ENCODE data around the gene NAGPA. TPM values are rescaled to one million over a fixed set of nuclear protein-coding genes. Genes with fewer than 3 reads are reported as not detected.
"Not testable (repeated sequence)": the region's sequence is repeated elsewhere in the genome, so short reads cannot be mapped to it uniquely, and the experiment has no call there.

NAGPA gene
- total RNA-seq, 1 donor from 2014 or later, result 4.0 TPM

DNA sequence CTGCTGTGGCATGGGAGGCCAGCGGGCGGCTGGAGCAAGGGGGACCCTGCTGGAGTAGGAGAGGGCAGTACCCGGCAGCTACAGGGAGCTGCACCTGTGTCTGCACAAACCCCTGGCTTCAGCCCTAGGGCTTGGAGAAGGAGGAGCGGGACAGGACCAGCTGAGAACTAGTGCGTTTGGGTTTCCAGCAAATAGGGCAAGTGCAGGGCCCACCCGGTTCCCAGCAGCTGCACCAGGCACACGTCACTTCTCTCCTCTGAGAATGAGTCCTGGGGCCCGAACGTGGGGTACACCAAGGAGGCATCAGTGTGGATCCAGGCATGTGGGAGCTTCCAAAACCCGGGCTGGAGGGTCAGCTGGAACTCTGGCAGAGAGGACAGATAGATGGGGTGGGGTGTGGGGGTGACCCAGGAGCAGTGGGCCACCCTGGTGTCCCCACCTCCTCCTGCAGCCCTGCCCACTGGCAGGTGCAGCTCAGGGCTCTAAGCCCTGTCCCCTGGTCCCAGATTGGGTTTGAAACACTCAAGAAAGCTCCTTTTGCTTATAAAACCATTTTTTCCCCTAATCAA, 26.4 kb upstream of the NAGPA start:
- DNase-seq, result no peak

DNA sequence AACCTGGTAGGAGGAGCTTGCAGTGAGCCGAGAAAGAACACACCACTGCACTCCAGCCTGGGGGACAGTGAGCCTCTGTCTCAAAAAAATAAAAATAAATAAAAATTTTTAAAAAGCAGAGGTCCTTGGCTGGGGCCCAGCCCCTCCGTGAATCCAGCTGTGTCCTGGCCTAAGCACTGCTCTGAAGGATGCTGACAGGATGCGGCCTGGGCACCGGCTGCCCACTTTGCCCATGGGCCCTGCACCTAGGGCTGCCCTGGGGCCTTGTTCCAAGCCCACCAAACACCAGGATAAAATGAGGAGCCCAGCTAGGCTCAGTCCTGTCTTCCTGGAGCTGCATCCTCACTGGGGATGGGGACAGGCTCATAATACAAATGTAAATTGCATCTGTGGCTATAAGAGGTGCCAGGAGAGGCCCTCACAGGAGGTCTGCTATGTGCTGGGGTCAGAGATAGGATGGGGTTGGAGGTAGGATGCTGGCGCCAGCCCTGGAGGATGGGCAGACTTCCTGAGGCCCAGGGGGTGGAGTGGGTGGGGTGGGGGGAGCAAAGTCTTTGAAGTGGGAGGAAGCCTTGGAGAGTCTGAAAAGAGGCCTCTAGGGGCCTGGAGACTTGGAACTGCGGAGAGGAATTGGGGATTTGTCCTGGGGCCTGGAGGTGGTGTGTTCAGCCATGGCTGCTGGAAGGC, 25.8 kb upstream of the NAGPA start:
- no peak for DNase-seq

DNA sequence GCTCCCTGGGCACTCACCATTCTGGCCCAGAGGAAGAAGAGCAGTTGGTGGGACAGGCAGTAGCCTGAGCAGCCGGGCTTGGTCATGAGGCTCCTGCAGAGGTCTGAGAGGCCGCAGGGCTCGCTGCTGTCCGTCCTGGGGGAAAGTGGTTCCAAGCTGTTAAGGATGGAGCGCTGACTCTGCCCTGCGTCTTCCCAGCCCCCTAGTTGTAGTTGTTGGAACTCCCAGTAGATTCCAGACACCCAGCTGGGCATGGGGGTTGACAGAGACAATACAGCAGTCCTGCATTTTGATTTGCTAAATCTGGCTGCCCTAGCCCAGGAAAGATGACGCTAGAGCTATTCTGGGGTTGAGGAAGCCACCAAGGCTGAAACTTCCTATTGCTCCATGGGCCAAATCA, 24.7 kb upstream of the NAGPA start:
- DNase-seq, result no peak

DNA sequence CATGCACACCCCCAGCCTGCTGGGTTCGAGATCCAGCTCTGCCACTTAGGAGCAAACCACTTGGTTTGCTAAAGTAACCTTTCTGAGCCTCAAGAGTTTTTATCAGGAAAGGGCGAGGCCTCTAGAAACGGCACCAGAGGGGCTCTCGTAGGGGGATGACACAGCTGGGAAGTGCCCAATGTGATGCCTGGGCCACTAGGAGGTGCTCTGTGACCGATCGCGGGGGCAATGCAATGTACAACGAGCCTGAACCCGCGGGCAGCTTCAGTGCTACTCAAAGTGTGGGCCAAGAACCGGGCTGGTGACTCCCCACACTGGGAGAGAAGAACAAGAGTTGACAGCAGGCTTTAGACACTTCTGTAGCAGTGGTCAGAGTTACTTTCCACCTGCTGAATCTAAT, 22.6 kb upstream of the NAGPA start:
- DNase-seq, result no peak

DNA sequence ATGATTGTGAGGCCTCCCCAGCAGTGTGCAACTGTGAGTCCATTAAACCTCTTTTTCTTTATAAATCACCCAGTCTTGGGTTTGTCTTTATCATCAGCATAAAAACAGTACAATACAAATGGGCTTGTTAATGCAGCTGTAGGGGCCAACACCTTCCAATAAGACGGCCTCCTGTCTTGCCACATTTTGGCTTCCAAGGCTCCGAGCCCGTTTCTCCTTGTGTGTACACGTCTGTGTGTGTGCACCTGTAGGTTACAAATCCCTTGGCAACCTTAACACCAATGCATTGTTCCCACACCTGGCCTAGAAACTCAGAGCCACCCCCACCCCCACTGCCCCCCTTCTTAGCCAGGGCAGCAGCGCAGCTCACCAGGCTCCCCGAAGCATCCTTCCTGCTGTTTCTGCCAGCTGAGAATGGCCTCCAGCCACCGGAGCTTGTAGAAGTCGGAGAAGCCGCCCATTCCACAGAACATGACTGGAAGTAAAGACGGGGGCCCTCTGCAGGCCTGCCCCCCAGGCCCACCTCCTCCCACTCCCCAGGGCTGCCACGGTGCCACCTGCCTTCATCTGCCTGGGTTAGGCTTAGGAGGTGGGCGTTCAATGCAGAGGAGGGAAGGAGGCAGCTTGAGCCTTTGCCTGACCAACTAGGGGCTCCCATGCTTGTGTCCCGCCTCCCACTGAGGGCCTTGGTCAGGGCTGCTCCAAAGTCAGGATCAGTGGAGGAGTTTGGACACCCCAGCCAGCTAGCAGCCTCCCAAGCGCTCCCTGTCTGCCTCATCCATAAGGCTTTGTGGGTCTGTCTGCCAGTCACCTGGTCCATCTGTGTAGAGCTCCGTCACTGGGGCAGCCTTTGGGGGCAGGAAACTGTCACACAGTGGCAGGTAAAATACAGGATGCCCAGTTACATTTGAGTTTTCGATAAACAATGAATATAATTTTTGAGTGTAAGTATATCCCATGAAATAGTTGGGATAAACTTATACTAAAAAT, 21.4 kb upstream of the NAGPA start:
- DNase-seq, result no peak

DNA sequence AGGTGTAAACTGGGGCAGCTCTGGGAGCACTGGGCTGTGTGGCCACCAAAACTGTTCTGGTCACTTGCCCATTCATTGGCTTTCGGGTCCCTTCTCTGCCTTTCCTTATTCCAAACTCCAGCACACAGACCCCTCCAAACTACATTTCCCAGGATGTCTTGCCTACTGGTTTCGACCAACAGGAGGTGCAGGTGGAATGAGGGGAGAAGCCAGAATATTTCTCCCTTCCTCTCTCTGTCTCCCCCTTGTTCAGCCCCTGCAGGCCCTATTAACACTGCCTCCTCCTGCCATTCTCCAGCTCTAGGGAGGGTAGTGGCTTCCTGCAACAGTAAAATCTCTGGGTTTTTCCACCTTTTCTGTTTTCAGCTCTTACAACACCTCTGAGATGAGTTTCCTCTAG, 13.2 kb upstream of the NAGPA start:
- DNase-seq, result no peak

DNA sequence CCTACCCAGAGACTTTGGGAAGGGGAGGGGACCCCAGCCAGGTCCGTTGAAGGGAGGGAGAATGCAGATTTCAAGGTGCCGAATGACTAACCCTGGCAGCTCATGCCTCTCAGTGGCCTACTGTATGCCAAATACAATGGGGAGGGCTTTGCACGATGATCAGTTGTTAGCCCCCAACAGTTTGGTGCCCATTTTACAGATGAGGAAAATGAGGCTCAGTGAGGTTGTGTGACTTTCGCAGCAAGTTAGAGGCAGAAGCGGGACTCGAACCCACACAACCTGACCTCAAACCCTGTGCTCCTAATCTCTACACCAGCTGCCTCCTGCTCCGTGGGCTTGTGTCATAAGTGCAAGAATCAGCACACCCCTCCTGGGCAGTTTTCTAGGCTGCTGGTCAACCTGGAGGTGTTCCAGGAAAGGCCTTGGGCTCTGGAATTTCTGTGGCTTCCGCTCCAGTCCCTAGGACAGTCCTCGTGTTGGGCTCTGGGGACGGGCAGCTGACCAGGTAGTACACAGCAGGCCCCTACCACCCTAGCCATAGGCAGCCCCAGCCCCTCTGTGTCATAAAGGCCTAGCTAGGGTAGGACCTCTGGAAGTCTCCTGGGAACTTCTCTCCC, 11.9 kb upstream of the NAGPA start:
- DNase-seq, result no peak

DNA sequence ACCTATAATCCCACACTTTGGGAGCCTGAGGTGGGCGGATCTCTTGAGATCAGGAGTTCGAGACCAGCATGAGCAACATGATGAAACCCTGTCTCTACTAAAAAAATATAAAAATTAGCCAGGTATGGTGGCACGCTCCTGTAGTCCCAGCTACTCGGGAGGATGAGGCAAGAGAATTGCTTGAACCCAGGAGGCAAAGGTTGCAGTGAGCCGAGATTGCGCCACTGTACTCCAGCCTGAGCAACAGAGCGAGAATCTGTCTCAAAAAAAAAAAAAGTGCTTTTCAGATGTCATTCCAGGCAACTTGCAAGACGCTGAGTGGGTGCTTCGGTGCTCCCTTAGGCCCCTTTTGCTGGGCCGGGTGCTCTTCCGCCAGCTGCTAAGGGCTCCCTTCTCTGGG, 10.8 kb upstream of the NAGPA start:
- DNase-seq, result not testable (repeated sequence)

DNA sequence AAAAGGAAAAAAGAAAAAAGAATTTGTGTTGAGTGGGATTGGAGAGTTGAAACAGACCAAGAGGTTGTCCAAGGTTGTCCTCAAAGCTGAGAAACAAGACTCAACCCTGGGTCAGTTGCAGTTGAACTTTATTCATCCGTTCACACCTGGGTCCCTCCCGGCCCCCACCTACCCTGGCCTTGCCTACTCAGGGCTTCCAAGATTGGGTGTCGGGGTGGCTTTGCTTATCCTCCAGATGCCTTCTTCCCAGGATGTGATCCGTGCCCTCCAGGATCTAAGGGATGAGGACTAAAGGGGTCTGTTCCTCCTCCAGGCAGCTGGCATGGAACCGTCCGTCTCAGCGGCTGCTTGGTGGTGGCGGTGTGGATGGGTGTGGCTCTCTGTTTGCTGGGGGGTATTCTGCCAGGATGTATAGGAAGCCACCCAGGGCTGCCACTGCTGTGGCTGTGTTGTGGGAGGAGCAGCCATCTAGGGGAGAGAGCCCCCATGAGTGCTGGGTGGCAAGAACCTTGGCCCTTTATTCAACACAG, 10.3 kb upstream of the NAGPA start:
- no peak for DNase-seq

DNA sequence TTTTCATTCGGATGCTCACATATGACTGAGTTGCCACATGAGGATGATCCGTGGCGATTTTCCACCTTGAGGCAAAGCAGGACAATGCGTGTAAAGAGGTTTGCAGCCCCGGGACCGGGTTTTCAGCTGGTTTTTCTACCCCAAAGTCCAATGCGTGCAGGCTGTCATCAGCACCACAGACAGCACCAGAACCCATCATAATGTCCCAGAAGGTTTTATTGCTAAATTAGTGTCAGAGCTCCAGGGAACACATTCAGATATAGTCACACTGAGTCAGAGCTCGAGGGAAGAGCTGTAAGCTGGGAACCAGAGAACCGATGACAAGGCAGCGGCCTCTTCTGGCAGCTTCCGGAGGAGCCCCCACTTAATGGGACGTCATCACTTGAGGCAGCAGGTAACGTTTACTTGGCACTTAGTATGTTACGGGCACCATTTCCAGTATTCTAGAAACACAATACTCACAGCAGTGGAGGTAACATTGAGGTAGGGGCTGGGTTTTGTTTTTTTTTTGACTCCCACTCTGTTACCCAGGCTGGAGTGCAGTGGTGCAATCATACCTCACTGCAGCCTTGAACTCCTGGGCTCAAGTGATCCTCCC, 8.9 kb upstream of the NAGPA start:
- DNase-seq, result no peak

DNA sequence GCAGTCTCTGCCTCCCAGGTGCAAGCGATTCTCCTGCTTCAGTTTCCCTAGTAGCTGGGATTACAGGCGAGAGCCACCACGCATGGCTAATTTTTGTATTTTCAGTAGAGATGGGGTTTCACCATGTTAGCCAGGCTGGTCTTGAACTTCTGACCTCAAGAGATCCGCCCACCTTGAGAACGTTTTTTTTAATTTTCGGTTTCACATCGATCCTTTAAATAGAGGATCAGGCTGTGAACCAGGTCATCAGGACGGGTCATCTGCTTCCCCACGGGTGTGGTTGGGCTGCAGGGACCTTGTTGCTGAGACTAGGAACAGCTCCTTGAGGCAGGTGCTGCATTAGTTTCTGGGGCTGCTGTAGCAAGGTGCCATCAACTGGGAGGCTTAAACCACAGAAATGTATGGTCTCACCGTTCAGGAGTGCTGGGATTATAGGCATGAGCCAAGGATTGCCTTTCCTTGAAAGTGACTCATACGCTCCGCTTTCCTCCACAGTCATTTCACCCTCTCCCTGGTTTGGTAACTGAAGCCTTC, 7.9 kb upstream of the NAGPA start:
- DNase-seq, result no peak

DNA sequence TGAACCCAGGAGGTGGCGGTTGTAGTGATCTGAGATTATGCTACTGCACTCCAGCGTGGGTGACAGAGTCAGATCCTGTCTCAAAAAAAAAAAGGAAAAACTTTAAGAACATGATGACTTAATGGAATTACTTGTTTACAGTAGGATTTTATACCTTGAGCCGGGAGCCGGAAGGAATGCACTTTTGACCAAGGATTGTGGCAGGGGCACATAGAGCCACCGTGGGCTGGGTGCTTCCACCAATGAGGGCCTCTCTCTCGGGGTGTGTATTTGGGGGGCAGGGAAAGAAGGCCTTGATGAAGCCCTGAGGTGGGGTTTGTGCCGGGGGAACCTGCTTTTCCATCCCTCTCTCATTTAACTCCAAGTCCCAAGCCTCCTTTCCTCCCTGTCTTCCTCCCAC, 6.7 kb upstream of the NAGPA start:
- no peak for DNase-seq

DNA sequence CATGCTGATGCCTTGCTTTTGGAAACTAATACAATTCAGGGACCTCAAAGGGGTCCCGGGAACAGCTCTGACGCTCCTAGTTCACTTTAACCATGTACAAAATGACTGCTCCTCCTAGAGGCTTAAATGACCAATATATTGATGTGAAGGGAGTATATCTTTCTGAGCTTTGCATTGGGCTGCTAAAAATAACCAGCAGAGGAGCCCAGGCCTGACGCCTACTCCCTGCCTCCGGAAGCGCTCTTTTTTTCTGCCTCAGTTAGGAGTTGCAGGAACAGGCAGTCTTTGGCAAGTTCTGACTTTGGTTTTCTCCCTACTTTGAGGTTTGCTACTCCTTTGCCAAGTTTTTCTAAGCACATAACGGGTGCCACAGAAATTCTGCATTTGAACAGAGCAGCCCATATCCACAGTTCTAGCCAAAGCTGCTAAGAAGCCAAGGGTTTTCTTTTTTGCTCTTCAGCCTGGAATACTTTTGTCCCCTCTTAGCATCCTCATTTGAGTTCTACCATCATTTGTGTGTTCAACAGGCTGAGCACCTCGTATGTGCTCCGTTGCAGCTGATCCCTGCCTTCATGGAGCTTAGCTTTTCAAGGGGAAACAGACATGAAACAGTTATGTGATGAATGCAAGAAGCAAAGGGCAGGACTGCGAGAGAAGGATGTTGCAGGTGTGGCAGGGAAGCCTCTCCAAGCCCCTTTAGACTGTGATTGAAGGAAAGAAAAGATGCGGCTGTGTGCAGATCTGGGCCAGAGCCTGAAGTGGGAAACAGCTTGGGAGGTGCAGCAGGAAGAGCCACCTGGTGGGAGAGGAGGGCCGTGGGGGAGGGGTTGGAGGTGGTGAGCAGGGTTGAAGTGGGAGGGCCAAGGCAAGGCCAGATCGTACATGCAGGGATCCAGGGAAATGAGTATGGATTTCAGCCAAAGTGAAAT, 2.8 kb upstream of the NAGPA start:
- DNase-seq, result no peak

DNA sequence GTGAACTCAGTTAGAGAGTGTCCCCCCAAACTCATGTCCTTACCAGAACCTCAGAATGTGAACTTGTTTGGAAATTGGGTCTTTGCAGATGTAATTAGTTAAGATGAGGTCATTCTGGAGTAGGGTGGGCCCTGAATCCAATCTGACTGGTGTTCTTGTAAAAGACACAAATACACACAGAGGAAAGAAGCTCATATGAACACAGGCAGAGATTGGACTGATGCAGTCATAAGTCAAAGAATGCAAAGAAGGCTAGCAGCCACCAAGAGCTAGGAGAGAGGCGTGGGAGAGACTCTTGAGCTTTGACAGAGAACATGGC, 2.1 kb upstream of the NAGPA start:
- DNase-seq, result no peak

DNA sequence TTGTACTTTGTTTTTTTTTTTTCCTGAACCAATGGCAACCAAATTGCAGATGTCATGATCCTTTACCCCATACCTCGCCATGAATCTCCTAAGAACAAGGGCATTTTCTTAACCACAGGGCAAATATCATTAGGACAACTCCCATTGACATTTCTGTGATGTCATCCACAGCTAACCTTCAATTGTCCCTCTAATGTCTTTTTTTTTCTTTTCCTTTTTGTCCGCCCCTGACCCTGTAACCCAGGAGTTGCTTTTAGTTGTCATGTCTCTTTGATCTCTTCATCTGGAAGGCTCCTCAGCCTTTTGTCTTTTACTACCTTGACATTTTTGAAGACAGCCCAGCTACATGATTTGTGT, 410 bp upstream of the NAGPA start:
- no peak for DNase-seq

DNA sequence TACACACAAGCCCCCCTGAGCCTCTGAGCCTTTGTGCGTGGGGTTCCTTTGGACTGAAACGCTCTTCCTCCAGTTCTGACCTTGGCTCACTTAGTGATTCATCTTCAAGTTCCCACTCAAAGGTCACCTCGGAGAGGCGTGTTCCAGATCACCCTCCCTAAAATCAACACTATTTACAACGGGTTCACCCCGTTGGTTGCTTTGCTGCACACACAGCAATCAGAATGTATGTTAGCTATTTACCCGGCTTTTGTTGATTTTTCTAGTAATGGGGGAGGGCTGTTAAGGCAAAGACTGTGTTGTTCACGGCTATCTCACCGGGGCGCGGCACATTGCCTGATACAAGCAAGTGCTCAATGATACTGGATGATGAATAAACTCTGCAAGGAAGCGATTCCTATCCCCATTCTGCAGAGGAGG, 977 bp downstream of the NAGPA start:
- DNase-seq, result no peak

DNA sequence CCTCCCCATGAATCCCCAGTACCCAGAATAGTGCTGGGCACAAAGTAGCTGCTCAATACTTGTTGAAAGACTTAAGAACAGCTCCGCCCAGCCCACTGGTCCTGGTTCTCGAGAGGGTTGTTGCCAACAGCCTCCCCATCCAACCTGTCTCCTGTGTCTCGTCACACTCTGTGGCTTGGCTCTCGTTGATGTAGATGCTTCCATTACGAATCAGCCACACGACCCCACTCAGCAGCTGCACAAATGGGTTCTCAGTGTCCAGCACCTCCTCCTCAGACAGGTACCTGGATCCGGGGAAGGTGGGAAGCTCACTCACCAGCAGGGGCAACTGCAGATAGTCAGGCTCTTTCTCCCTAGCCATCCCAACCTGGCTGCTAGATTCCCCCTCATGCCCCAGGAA, 2.1 kb downstream of the NAGPA start:
- no peak for DNase-seq

DNA sequence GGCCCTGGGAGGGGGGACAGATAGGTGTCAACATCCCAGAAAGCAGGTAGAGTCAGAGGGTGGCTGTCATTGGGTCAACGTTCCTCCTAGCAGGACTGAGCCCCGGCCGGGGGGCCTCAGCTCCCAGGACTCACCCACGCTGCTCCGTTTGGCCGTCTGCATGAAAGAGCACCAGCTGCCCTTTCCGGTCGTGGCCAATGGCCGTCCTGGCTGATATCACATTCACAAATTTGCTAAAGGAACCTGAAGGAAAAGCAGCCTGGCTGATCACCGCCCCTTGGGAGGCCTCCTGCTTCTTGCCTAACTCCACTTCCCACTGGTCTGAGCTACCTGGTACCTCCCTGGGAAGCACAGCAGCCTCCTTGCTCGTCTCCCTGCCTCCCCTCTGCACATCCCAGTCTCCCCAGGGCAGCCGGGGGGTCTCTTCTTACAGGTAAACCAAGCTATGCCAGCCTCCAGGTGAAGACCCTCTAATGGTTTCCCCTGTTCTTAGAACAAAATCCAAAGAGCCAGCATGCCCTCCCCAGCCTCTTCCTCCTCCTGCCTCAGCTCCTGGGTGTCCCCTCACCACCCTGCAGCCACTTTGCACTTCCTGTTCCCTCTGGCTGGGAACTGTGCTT, 3.4 kb downstream of the NAGPA start:
- DNase-seq, result no peak

DNA sequence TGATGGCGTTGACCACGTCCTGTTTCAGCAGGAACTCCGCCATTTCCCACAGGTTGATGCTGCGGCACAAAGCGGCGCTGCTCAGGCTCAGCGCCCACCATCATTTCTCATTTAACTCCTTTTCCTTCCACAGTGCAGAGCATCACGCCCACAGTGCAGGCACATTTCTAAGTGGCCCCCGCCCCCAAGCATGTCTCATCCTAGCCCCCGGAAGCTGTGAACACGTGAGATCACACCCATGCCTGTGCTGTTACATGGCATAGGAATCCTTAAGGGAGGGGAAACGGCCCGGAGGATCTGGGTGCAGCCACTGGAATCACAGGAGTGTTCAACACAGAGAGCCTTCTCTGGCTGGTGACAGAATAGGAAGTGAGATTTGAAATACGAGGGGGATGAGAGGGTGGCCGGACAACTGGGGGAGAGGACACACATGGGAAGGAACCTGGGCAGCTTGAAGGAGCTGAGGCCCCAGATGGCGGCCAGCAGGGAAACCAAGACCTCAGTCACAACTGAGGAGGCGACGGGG, 4.7 kb downstream of the NAGPA start:
- no peak for DNase-seq

DNA sequence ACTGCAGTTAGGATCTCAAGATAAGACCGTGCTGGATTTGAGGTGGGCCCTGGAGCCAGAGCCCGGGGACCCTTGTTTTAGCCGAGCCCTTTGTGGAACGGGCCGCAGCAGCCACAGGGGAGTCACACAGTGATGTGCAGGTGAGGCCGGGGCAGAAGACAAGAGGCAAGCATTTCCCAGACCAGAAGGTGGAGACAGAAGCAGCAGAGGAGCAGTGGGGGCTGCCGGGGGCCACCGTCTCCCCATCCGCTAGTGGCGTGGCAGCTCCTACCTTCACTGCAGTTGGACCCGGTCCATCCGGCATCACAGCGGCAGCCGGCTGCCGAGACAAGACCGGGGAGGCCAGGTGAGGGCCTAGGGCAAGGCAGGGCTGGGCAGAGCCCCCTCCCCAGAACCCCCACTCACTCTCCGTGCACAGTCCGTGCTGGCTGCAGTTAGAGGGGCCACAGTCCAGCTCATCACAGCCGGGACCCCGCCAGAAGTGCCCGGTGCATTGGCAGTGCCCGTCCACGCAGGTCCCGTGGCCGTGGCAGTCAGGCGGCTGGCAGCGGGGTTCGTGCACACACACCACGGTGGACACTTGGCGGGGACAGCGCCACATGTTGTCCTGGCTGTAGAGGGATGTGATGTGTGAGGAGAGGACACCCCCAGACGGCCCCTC, 6.0 kb downstream of the NAGPA start:
- DNase-seq, result no peak
